GM21390 (cell line): ENCODE data around the gene FBF1.
A peak's percentile ranks its signal among the peaks of the same experiment; 100 is the strongest.

ENCODE experiments used
- ATAC-seq: cut with Tn5 transposase; IDR thresholded peaks from one replicate; pipeline ENCODE4 v1.9.1; 2021; ENCODE audit not compliant: unreplicated experiment

FBF1 gene

GRCh38 chr17:75917141-75917916 lies 23.5 kb downstream of the FBF1 start:
- no peak for ATAC-seq

GRCh38 chr17:75915268-75915667 lies 25.6 kb downstream of the FBF1 start:
- no peak for ATAC-seq

GRCh38 chr17:75914643-75915267 lies 26.1 kb downstream of the FBF1 start:
- no peak for ATAC-seq

GRCh38 chr17:75913537-75914210 lies 27.2 kb downstream of the FBF1 start:
- no peak for ATAC-seq

DNA sequence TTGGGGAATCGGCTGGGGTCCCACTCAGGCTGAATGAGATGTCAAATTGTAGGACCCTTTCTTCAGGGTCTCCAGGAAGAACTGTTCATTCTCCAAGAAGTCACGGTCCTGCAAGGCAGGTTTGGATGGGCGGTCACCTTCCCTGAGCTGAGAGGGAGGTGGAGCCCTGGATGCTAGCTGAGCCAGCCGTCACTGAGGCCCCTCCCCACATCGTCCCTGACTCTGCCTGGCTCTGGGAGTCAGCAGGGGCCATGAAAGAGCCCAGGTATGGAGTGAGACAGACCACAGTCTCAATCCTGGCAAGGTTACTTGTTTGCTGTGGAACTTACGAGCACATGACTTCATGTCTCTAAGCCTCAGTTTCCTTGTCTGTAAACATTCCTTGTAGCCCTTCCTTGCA lies 30.1 kb downstream of the FBF1 start:
- ATAC-seq: no peak

GRCh38 chr17:75909812-75910274 lies 31.0 kb downstream of the FBF1 start:
- no peak for ATAC-seq

DNA sequence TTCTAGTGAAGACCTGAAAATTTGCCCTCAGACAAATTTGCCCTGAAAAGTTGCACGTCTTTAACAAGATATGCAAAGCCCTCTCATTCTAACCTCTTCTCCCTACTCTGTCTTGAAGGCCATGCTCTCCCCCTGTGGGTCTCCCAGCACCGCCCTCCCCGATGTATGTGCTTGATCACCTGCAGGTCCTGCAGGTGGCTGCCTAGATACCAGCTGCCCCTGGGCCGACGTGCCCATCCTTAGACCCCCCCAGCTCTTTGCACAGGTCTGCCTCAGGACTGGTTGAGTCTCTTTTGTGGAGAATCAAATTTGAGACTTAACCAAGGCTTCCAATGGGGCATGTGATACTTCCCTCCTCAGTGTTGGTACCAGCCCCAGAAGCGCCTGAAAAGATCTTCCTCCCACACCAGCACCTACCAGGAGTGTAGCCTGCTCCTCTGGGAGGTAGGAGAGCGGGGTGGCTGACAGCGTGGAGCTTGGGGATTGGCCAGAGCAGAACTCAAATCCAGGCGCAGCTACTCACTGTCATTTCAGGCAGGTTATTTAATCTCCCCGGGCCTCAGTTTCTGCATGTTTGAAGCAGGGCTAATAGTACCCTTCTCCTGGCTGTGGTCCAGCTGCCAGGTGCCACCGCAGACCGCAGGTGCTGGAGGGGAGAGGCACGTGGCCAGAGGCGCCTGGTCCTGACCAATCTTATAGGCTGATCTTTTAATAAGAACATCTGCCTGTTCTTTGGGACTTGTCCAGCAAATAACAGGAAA lies 31.6 kb downstream of the FBF1 start:
- ATAC-seq: no peak

GRCh38 chr17:75908201-75908600 lies 32.6 kb downstream of the FBF1 start:
- ATAC-seq: no peak

DNA sequence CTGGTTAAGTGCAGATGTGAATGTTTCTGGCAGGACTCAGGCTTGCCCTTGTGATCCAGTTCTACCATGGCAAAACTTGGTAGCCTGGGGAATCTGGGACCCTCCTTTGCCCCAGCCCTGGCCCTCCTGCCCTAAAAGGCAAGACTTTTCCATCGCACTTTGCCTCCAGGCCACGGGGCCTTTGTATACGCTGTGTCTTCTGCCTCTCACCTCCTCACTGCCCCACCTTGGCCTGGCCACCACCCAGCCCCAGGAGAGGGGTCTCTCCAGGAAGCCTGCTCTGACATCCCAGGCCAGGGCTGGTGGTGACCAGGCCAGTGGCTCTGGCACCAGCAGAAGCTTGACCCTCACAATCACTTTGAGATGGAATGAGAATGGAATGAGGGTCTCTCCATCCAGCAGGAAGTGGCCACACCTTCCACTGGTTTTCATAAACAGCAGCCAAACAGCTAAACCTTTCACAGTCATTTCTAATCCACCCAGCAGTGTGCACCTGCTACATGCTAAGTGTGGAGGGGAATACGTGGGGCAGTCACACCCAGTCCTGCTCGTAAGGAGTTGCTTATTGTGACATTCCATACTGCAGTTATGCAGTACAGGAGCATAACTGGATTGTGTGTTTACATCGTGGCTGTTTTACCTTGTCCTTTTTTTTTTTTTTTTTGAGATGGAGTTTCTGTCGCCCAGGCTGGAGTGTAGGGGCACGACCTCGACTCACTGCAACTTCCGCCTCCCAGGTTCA lies 34.5 kb downstream of the FBF1 start:
- ATAC-seq: no peak

DNA sequence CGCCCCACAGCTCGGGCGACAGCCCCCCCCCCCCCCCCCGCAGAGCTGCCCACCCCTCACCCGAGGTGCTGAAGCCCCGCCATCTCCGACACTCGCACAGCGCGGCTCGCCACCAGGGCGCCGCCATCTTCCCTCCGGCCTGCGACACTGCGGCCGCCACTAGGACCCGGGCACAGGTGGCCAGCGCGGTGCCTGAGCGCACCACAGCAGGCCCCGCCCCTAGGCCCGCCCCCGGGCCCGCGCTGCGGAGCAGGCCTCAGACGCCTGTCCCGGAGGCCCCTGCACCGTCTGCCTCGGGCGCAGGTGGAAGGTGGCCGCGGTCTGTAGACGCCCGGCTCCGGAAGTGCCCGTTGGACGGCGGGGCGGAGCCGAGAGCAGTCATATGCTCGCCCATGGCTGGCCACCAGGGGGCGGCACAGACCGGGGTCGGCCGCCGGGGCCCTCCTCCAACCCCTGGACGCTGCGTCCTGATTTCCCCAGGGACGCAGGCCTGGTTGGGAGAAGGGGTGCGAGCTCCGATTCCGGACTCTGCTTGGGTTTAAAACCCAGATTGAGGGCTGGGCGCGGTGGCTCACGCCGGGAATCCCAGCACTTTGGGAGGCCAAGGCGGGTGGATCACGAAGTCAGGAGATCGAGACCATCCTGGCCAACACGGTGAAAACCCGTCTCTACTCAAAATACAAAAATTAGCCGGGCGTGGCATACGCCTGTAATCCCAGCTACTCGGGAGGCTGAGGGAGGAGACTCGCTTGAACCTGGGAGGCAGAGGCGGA lies 35.9 kb downstream of the FBF1 start, which contains the start of gene MRPL38:
Gene MRPL38, minus strand, starts transcription at position 136 of the 773 bp plus-strand sequence. Its CDS starts 9 bp downstream, at position 127.
- peak; percentile 96 for ATAC-seq

DNA sequence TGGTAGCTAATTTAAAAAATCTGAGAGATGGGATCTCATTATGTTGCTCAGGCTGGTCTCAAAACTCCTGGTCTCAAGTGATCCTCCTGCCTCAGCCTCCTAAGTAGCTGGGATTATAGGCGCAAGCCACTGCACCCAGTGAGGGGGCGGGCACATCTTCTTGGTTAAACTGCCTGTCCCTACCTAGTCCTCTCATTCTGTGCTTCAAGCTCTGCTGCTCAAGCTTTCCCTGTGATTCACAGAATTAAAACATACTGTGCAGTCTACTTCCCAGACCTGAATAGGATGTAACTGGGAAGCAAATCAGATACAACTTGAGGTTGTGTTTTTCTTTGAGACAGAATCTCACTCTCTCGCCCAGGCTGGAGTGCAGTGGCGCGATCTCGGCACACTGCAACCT lies 38.4 kb downstream of the FBF1 start:
- no peak for ATAC-seq

GRCh38 chr17:75901727-75902126 lies 39.1 kb downstream of the FBF1 start:
- no peak for ATAC-seq

GRCh38 chr17:75900691-75901533 lies 39.9 kb downstream of the FBF1 start:
- ATAC-seq: no peak

DNA sequence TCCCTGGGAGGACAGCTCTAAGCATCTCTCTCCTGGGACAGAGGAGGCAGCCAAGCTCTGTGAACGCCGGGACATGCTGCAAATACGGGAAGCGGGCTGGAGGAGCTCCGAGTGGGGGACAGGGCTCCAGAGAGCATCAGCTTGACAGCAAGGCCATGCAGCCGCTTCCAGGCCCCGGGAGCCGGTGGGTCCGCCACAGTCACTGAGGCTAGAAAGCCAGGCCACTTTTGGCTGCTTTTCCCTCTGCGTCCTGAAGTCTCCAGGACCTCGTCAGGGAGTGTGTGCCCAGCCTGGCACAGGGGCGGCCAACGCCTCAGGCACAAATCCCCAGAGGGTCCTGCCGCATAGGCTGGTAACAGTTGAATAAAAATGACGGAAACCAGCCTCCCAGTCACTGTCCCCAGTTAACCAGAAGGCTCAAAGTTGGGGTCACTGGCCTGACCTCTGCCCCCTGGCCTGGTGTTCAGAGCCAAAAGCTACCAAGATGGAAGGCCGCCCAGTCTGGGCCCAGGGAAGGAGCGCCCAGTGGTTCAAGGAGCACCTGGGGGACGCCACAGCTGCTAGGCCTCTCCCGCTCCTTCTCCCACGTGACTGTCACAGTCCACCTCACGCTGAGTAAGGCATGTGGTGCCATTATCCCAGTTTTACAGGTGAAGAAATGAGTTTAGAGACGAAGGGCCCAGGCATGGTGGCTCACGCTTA lies 40.9 kb downstream of the FBF1 start:
- no peak for ATAC-seq

DNA sequence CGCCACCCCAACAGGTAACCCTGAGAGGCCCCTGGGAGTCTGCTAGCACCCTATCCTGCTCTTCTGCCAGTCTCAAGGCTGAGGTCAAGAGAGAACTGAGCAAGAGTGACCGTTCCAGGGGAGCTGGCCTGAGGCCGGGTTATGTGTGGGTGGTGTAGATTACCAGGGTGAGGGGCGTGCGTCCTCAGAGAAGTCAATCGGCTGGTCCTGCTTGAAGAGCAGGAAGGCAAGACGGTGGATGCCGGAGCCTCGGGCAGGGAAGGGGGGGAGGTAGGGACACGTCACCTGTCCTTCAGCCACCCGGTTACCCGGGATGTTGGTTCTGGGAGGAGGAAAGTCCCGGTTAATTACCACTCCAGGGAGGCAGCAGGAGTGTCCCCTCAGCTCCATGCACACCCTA lies 41.5 kb downstream of the FBF1 start:
- ATAC-seq: no peak

GRCh38 chr17:75898791-75899190 lies 42.1 kb downstream of the FBF1 start:
- no peak for ATAC-seq

GRCh38 chr17:75898065-75898464 lies 42.8 kb downstream of the FBF1 start:
- no peak for ATAC-seq
